Liver (tissue), 9 donors: ENCODE measurements around the gene ZBTB21. TPM values are rescaled to one million over a fixed set of nuclear protein-coding genes. Genes with fewer than 3 reads are reported as not detected.

ENCODE experiments used
- DNase-seq: peaks from one replicate; pipeline ENCODE4 v3.0.0-alpha.2; 2017; ENCODE audit warnings: low spot score
- H3K27ac ChIP-seq, 2 donors: one replicate each; pipeline ENCODE4 v1.7.0; 2013; ENCODE audit warnings: inconsistent platforms in 2 of 2, low read length in 2 of 2, control low read depth in 1 of 2, low read depth in 1 of 2, mild to moderate bottlenecking in 1 of 2
- H3K27me3 ChIP-seq, 4 donors: one replicate each; pipeline versions ENCODE4 v1.6.1 to v1.7.0; 2013; ENCODE audit warnings: low read length in 3 of 4, inconsistent platforms in 1 of 4, mild to moderate bottlenecking in 1 of 4, moderate library complexity in 1 of 4; ENCODE audit not compliant: control insufficient read depth in 4 of 4, insufficient read depth in 4 of 4
- H3K36me3 ChIP-seq, 4 donors: one replicate each; pipeline versions ENCODE4 v1.6.1 to v1.7.0; 2013; ENCODE audit warnings: low read length in 3 of 4, mild to moderate bottlenecking in 3 of 4, low read depth in 1 of 4, moderate library complexity in 1 of 4; ENCODE audit not compliant: control insufficient read depth in 4 of 4, insufficient read depth in 3 of 4
- H3K4me1 ChIP-seq, 4 donors: one replicate each; pipeline versions ENCODE4 v1.6.1 to v1.7.0; 2013; ENCODE audit warnings: low read length in 3 of 4, mild to moderate bottlenecking in 3 of 4, moderate library complexity in 1 of 4; ENCODE audit not compliant: control insufficient read depth in 4 of 4, insufficient read depth in 4 of 4
- H3K4me3 ChIP-seq, 3 donors: one replicate each; pipeline versions ENCODE4 v1.6.1 to v1.7.0; 2013; ENCODE audit warnings: low read length in 3 of 3, control low read depth in 1 of 3, low read depth in 1 of 3, mild to moderate bottlenecking in 1 of 3
- H3K9ac ChIP-seq, 2 donors: one replicate each; pipeline ENCODE4 v1.7.0; 2013; ENCODE audit warnings: low read length in 2 of 2, mild to moderate bottlenecking in 2 of 2, moderate library complexity in 2 of 2, control low read depth in 1 of 2, low read depth in 1 of 2
- H3K9me3 ChIP-seq, 4 donors: one replicate each; pipeline versions ENCODE4 v1.6.1 to v1.7.0; 2013; ENCODE audit warnings: low read length in 3 of 4; ENCODE audit not compliant: control insufficient read depth in 4 of 4
- EGR1 ChIP-seq, 2 donors: IDR thresholded peaks; 2 replicates each; pipeline ENCODE4 v1.6.1; 2016 to 2018; ENCODE audit warnings: antibody characterized with exemption in 2 of 2, low read depth in 2 of 2
- FOXA1 ChIP-seq: IDR thresholded peaks from 2 replicates; pipeline ENCODE4 v1.6.1; 2016; ENCODE audit warnings: antibody characterized with exemption
- FOXA2 ChIP-seq: IDR thresholded peaks from 2 replicates; pipeline ENCODE4 v1.6.1; 2016; ENCODE audit warnings: antibody characterized with exemption
- GABPA ChIP-seq, 2 donors: IDR thresholded peaks in 1 of 2; conservative IDR thresholded peaks in 1 of 2; 2 replicates each; pipeline ENCODE4 v1.6.1; 2016; ENCODE audit warnings: antibody characterized with exemption in 2 of 2, mild to moderate bottlenecking in 1 of 2, moderate library complexity in 1 of 2
- HNF4A ChIP-seq, 2 donors: conservative IDR thresholded peaks; 2 replicates each; pipeline ENCODE4 v1.6.1; 2016; ENCODE audit warnings: antibody characterized with exemption in 2 of 2, mild to moderate bottlenecking in 2 of 2
- HNF4G ChIP-seq: IDR thresholded peaks from 2 replicates; pipeline ENCODE4 v1.6.1; 2016; ENCODE audit warnings: antibody characterized with exemption
- JUND ChIP-seq, 2 donors: IDR thresholded peaks; 2 replicates each; pipeline ENCODE4 v1.6.1; 2016; ENCODE audit warnings: antibody characterized with exemption in 2 of 2
- NR2F2 ChIP-seq: IDR thresholded peaks from 2 replicates; pipeline ENCODE4 v1.6.1; 2016; ENCODE audit warnings: antibody characterized with exemption
- RAD21 ChIP-seq, 2 donors: IDR thresholded peaks; 2 replicates each; pipeline ENCODE4 v1.6.1; 2016; ENCODE audit warnings: antibody characterized with exemption in 2 of 2, mild to moderate bottlenecking in 2 of 2
- RXRA ChIP-seq, 2 donors: IDR thresholded peaks; 2 replicates each; pipeline ENCODE4 v1.6.1; 2017 to 2018; ENCODE audit warnings: antibody characterized with exemption in 2 of 2, mild to moderate bottlenecking in 1 of 2
- SP1 ChIP-seq: IDR thresholded peaks from 2 replicates; pipeline ENCODE4 v1.6.1; 2018; ENCODE audit warnings: antibody characterized with exemption, mild to moderate bottlenecking
- TAF1 ChIP-seq: conservative IDR thresholded peaks from 2 replicates; pipeline ENCODE4 v1.6.1; 2016; ENCODE audit warnings: antibody characterized with exemption, mild to moderate bottlenecking
- YY1 ChIP-seq: IDR thresholded peaks from 2 replicates; pipeline ENCODE4 v1.6.1; 2016; ENCODE audit warnings: antibody characterized with exemption, mild to moderate bottlenecking
- WGBS: extraction: QIAGEN DNeasy Blood & Tissue Kit; methylation state at CpG from one replicate; pipeline ENCODE4 v1.1.7; 2013; 5-methylcytosine and 5-hydroxymethylcytosine counted together
- polyA plus RNA-seq, 2 donors: library from polyadenylated mRNA; stranded (reverse) in 1 of 2; unstranded in 1 of 2; fragments of 200-250 nt in 1 of 2; fragments of >200 nt in 1 of 2; fragmentation: Nextera tagmentation in 1 of 2; extraction: Ambion mirVana in 1 of 2; gene quantifications; one replicate each; pipeline versions ENCODE4 v1.2.1 to v1.2.3, GENCODE V29; 2013 to 2015
- total RNA-seq, 2 donors: library from RNA; depleted of rRNA; stranded (reverse); fragments of >200 nt; gene quantifications; one replicate each; pipeline ENCODE4 v1.2.3, GENCODE V29; 2014
- TF ChIP-seq, protein P1 (sequence below): IDR thresholded peaks from 2 replicates; pipeline ENCODE4 v1.6.1; 2016; ENCODE audit warnings: antibody characterized with exemption, mild to moderate bottlenecking
- TF ChIP-seq, protein P2 (sequence below): IDR thresholded peaks from 2 replicates; pipeline ENCODE4 v1.6.1; 2016; ENCODE audit warnings: antibody characterized with exemption
- TF ChIP-seq, protein P3 (sequence below): IDR thresholded peaks from 2 replicates; pipeline ENCODE4 v1.6.1; 2016; ENCODE audit warnings: antibody characterized with exemption
- TF ChIP-seq, protein P4 (sequence below): fragments of 150-350 bp; IDR thresholded peaks from 2 replicates; pipeline ENCODE4 v1.5.1; 2017; ENCODE audit warnings: improper control_type of control experiment, low read depth, low read length; ENCODE audit not compliant: missing input control
- TF ChIP-seq, protein P5 (sequence below): IDR thresholded peaks from 2 replicates; pipeline ENCODE4 v1.6.1; 2016; ENCODE audit warnings: antibody characterized with exemption
- donor health status: healthy.
- donor health status: healthy.
- donor health status: healthy.
- donor health status: healthy.
- donor health status: healthy.

ZBTB21 gene
- total and polyA plus RNA-seq, 4 donors = 3.1 to 14.1 (median 4.0) TPM

DNA sequence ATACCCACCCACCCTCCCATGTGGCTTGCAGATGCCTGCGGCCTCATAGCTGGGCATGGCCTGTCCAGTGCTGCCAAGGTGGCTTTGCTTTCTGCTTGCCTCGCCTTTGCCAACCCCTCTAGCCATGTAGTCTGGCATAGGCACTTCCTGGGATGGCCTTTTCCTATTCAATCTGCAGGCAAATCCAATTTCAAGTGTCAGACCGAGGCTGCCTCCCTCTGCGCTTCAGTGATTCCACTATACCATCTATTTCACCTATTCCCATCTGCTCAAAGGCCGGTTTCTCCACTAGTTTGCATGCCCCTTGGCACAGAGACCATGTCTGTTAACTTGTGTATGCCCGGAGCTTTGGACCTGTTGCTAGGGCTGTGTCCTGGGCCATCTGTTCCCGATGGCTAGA lies 3.8 kb upstream of the ZBTB21 start:
- no peak overlapping the region for H3K27ac ChIP-seq
- H3K4me1 ChIP-seq = peaks cover 0 to 3% (median 1%) of the 10 kb centered on the region in 4 donors
- WGBS = 89% methylated on average over 7 of the region's 7 CpGs
- no peaks in the 10 kb centered on the region for H3K36me3 ChIP-seq
- no peak overlapping the region for H3K9ac ChIP-seq
- TF ChIP-seq, protein P1, sequence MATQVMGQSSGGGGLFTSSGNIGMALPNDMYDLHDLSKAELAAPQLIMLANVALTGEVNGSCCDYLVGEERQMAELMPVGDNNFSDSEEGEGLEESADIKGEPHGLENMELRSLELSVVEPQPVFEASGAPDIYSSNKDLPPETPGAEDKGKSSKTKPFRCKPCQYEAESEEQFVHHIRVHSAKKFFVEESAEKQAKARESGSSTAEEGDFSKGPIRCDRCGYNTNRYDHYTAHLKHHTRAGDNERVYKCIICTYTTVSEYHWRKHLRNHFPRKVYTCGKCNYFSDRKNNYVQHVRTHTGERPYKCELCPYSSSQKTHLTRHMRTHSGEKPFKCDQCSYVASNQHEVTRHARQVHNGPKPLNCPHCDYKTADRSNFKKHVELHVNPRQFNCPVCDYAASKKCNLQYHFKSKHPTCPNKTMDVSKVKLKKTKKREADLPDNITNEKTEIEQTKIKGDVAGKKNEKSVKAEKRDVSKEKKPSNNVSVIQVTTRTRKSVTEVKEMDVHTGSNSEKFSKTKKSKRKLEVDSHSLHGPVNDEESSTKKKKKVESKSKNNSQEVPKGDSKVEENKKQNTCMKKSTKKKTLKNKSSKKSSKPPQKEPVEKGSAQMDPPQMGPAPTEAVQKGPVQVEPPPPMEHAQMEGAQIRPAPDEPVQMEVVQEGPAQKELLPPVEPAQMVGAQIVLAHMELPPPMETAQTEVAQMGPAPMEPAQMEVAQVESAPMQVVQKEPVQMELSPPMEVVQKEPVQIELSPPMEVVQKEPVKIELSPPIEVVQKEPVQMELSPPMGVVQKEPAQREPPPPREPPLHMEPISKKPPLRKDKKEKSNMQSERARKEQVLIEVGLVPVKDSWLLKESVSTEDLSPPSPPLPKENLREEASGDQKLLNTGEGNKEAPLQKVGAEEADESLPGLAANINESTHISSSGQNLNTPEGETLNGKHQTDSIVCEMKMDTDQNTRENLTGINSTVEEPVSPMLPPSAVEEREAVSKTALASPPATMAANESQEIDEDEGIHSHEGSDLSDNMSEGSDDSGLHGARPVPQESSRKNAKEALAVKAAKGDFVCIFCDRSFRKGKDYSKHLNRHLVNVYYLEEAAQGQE = no peak
- TF ChIP-seq EGR1 (IDR thresholded peaks at IDR 0.05; ENCODE audit: low read depth in 2 of 2) (no peak), FOXA2 (no peak), HNF4A (conservative IDR thresholded peaks at IDR 0.05) (no peak), HNF4G (no peak), GABPA (IDR thresholded peaks at IDR 0.05 in 1 of 2, conservative IDR thresholded peaks at IDR 0.05 in 1 of 2) (no peak), NR2F2 (no peak), YY1 (no peak), TAF1 (no peak), JUND (IDR thresholded peaks at IDR 0.05) (no peak), FOXA1 (no peak), RXRA (IDR thresholded peaks at IDR 0.05) (no peak), RAD21 (IDR thresholded peaks at IDR 0.05) (no peak), SP1 (no peak)
- TF ChIP-seq, protein P2, sequence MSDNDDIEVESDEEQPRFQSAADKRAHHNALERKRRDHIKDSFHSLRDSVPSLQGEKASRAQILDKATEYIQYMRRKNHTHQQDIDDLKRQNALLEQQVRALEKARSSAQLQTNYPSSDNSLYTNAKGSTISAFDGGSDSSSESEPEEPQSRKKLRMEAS = no peak
- TF ChIP-seq, protein P3, sequence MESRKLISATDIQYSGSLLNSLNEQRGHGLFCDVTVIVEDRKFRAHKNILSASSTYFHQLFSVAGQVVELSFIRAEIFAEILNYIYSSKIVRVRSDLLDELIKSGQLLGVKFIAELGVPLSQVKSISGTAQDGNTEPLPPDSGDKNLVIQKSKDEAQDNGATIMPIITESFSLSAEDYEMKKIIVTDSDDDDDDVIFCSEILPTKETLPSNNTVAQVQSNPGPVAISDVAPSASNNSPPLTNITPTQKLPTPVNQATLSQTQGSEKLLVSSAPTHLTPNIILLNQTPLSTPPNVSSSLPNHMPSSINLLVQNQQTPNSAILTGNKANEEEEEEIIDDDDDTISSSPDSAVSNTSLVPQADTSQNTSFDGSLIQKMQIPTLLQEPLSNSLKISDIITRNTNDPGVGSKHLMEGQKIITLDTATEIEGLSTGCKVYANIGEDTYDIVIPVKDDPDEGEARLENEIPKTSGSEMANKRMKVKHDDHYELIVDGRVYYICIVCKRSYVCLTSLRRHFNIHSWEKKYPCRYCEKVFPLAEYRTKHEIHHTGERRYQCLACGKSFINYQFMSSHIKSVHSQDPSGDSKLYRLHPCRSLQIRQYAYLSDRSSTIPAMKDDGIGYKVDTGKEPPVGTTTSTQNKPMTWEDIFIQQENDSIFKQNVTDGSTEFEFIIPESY = no peak
- TF ChIP-seq, protein P4, sequence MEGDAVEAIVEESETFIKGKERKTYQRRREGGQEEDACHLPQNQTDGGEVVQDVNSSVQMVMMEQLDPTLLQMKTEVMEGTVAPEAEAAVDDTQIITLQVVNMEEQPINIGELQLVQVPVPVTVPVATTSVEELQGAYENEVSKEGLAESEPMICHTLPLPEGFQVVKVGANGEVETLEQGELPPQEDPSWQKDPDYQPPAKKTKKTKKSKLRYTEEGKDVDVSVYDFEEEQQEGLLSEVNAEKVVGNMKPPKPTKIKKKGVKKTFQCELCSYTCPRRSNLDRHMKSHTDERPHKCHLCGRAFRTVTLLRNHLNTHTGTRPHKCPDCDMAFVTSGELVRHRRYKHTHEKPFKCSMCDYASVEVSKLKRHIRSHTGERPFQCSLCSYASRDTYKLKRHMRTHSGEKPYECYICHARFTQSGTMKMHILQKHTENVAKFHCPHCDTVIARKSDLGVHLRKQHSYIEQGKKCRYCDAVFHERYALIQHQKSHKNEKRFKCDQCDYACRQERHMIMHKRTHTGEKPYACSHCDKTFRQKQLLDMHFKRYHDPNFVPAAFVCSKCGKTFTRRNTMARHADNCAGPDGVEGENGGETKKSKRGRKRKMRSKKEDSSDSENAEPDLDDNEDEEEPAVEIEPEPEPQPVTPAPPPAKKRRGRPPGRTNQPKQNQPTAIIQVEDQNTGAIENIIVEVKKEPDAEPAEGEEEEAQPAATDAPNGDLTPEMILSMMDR = no peak
- TF ChIP-seq, protein P5, sequence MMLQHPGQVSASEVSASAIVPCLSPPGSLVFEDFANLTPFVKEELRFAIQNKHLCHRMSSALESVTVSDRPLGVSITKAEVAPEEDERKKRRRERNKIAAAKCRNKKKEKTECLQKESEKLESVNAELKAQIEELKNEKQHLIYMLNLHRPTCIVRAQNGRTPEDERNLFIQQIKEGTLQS = no peak
- DNase-seq = no peak
- H3K27me3 ChIP-seq = no peaks in the 10 kb centered on the region
- peaks cover 0 to 1% (median 0%) of the 10 kb centered on the region in 4 donors for H3K9me3 ChIP-seq
- H3K4me3 ChIP-seq = no peak overlapping the region
